ENCODE data around the gene MRPL37.

GRCh38 chr1:54188291-54188690 lies 11.7 kb upstream of the MRPL37 start:
- TF ChIP-seq POLR2A (IDR thresholded peaks at IDR 0.05; ENCODE audit: extremely low read depth, insufficient read length), result no peak
- TF ChIP-seq, protein P1, sequence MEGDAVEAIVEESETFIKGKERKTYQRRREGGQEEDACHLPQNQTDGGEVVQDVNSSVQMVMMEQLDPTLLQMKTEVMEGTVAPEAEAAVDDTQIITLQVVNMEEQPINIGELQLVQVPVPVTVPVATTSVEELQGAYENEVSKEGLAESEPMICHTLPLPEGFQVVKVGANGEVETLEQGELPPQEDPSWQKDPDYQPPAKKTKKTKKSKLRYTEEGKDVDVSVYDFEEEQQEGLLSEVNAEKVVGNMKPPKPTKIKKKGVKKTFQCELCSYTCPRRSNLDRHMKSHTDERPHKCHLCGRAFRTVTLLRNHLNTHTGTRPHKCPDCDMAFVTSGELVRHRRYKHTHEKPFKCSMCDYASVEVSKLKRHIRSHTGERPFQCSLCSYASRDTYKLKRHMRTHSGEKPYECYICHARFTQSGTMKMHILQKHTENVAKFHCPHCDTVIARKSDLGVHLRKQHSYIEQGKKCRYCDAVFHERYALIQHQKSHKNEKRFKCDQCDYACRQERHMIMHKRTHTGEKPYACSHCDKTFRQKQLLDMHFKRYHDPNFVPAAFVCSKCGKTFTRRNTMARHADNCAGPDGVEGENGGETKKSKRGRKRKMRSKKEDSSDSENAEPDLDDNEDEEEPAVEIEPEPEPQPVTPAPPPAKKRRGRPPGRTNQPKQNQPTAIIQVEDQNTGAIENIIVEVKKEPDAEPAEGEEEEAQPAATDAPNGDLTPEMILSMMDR (IDR thresholded peaks at IDR 0.05; ENCODE audit: low read depth, low read length), result no peak
- TF ChIP-seq MYC (IDR thresholded peaks at IDR 0.05; ENCODE audit: low read depth, low read length), result no peak

Measured in NB4 (cell line).